ENCODE measurements around the gene MIA2. TPM values are rescaled to one million over a fixed set of nuclear protein-coding genes. Genes with fewer than 3 reads are reported as not detected.

Gene MIA2
- total RNA-seq (100 to 1,000 TPM in 1 of 2 donors, 10 to 100 TPM in 1; 57.5 to 106 TPM), polyA plus RNA-seq (10 to 100 TPM; 39.2 to 55.3 TPM)

GRCh38 chr14:39233680-39234326 is at the start of gene MIA2:
TSS of gene MIA2 (plus strand) at chr14:39233915. CDS start at chr14:39234115, 200 bp downstream.
- Histone ChIP-seq H3K9ac (ENCODE audit: low read depth in 1 of 2, low read length in 2 of 2) (peak within 1 kb of the TSS; percentile 85 to 95), H3K4me3 (ENCODE audit: low read depth in 1 of 3, low read length in 3 of 3) (peak within 1 kb of the TSS; percentile 63 to 82 (median 80)), H3K36me3 (ENCODE audit: control insufficient read depth in 4 of 4, insufficient read depth in 3 of 4, low read depth in 1 of 4, low read length in 3 of 4) (no peaks in the 10 kb centered on the region), H3K4me1 (ENCODE audit: control insufficient read depth in 4 of 4, insufficient read depth in 4 of 4, low read length in 3 of 4) (peaks cover 9 to 27% (median 10%) of the 10 kb centered on the region in 4 donors), H3K27ac (ENCODE audit: low read depth in 1 of 2, low read length in 2 of 2) (peak within 1 kb of the TSS; percentile 76 to 93), H3K9me3 (ENCODE audit: control insufficient read depth in 4 of 4, low read length in 3 of 4) (no peaks in the 10 kb centered on the region), H3K27me3 (ENCODE audit: control insufficient read depth in 4 of 4, insufficient read depth in 4 of 4, low read length in 3 of 4) (no peaks in the 10 kb centered on the region)
- TF ChIP-seq ZBTB33 (IDR thresholded peaks at IDR 0.05) (no peak), TAF1 (conservative IDR thresholded peaks at IDR 0.05) (peak; percentile 77), RXRA (IDR thresholded peaks at IDR 0.05) (peak in 1 of 2 donors; percentile 7), HNF4A (conservative IDR thresholded peaks at IDR 0.05) (peak; percentile 18 to 39), EGR1 (IDR thresholded peaks at IDR 0.05; ENCODE audit: low read depth in 2 of 2) (no peak), CTCF (IDR thresholded peaks at IDR 0.05; ENCODE audit: low read depth, low read length, missing input control) (no peak), FOXA1 (IDR thresholded peaks at IDR 0.05) (no peak), HNF4G (IDR thresholded peaks at IDR 0.05) (no peak), MAX (IDR thresholded peaks at IDR 0.05) (peak; percentile 29), GABPA (IDR thresholded peaks at IDR 0.05 in 1 of 2, conservative IDR thresholded peaks at IDR 0.05 in 1 of 2) (no peak), SP1 (IDR thresholded peaks at IDR 0.05) (peak; percentile 31), NR2F2 (IDR thresholded peaks at IDR 0.05) (no peak), JUND (IDR thresholded peaks at IDR 0.05) (no peak), FOXA2 (IDR thresholded peaks at IDR 0.05) (no peak), ATF3 (IDR thresholded peaks at IDR 0.05) (no peak), RAD21 (IDR thresholded peaks at IDR 0.05) (peak; percentile 11 to 28), YY1 (IDR thresholded peaks at IDR 0.05) (no peak)
- TF ChIP-seq, protein P1, sequence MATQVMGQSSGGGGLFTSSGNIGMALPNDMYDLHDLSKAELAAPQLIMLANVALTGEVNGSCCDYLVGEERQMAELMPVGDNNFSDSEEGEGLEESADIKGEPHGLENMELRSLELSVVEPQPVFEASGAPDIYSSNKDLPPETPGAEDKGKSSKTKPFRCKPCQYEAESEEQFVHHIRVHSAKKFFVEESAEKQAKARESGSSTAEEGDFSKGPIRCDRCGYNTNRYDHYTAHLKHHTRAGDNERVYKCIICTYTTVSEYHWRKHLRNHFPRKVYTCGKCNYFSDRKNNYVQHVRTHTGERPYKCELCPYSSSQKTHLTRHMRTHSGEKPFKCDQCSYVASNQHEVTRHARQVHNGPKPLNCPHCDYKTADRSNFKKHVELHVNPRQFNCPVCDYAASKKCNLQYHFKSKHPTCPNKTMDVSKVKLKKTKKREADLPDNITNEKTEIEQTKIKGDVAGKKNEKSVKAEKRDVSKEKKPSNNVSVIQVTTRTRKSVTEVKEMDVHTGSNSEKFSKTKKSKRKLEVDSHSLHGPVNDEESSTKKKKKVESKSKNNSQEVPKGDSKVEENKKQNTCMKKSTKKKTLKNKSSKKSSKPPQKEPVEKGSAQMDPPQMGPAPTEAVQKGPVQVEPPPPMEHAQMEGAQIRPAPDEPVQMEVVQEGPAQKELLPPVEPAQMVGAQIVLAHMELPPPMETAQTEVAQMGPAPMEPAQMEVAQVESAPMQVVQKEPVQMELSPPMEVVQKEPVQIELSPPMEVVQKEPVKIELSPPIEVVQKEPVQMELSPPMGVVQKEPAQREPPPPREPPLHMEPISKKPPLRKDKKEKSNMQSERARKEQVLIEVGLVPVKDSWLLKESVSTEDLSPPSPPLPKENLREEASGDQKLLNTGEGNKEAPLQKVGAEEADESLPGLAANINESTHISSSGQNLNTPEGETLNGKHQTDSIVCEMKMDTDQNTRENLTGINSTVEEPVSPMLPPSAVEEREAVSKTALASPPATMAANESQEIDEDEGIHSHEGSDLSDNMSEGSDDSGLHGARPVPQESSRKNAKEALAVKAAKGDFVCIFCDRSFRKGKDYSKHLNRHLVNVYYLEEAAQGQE (IDR thresholded peaks at IDR 0.05), result no peak
- 35% methylated on average over 7 of the region's 7 CpGs for WGBS
- DNase-seq (ENCODE audit: low spot score), result no peak

Data from liver (tissue), 9 donors.